ENCODE measurements around the gene RXFP4.

RXFP4 gene

DNA sequence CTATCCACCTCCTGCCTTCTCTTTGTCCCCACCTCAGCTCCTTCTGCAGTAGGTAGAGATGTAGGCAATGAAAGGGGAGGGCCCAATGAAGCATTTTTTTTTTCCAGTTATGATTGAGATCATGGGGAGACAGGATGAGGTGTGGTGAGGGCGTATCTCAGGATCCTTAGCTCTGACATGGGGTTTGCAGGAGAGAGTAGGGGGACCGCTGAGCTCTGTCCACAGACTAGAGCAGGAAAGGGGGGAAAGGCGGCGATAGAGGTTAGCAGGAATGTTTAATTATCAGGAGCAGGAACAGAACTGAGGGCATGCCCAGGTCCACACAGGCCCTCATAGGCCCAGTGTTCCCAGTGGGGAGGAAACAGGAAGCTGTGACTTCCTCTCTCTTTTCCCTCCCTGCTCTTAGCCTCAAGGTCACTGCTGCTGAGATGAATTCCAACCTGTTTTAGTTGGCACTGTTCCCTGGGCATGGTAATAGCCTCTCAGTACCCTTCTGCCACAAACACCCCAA, 901 bp upstream of the RXFP4 start:
- no peak for TF ChIP-seq CTCF (IDR thresholded peaks at IDR 0.05; ENCODE audit: low read depth, low read length)
- no peaks in the 10 kb centered on the region for H3K36me3 ChIP-seq
- peak; percentile 36 for DNase-seq
- H3K4me3 ChIP-seq (ENCODE audit: low read depth, low read length) = no peak overlapping the region
- H3K4me1 ChIP-seq = peaks cover 15% of the 10 kb centered on the region
- H3K9me3 ChIP-seq = no peaks in the 10 kb centered on the region
- no peaks in the 10 kb centered on the region for H3K27me3 ChIP-seq

DNA sequence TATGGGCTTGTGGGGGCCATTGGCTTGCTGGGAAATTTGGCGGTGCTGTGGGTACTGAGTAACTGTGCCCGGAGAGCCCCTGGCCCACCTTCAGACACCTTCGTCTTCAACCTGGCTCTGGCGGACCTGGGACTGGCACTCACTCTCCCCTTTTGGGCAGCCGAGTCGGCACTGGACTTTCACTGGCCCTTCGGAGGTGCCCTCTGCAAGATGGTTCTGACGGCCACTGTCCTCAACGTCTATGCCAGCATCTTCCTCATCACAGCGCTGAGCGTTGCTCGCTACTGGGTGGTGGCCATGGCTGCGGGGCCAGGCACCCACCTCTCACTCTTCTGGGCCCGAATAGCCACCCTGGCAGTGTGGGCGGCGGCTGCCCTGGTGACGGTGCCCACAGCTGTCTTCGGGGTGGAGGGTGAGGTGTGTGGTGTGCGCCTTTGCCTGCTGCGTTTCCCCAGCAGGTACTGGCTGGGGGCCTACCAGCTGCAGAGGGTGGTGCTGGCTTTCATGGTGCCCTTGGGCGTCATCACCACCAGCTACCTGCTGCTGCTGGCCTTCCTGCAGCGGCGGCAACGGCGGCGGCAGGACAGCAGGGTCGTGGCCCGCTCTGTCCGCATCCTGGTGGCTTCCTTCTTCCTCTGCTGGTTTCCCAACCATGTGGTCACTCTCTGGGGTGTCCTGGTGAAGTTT, 550 bp downstream of the RXFP4 start:
- DNase-seq = no peak
- Histone ChIP-seq H3K9me3 (no peaks in the 10 kb centered on the region), H3K27me3 (no peaks in the 10 kb centered on the region), H3K36me3 (no peaks in the 10 kb centered on the region), H3K4me1 (peaks cover 15% of the 10 kb centered on the region), H3K4me3 (ENCODE audit: low read depth, low read length) (no peak overlapping the region)
- TF ChIP-seq CTCF (IDR thresholded peaks at IDR 0.05; ENCODE audit: low read depth, low read length) = no peak

DNA sequence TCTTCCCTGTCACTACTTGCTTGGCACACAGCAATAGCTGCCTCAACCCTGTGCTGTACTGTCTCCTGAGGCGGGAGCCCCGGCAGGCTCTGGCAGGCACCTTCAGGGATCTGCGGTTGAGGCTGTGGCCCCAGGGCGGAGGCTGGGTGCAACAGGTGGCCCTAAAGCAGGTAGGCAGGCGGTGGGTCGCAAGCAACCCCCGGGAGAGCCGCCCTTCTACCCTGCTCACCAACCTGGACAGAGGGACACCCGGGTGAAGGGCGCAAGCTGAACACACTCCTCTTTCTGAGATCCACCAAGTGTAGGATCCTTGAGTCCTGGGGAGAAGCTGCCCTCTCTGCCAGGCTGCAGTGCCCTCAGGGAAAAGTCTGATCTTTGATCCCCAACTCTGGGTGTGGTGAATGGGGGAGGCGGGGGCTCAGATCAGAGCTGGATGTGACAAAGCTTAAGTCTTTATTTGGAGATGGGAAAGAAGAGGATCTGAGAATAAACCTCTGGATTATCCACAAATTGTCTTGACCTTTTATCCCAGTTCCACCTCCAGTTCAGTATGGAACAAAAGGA, 1.2 kb downstream of the RXFP4 start:
- Histone ChIP-seq H3K9me3 (no peaks in the 10 kb centered on the region), H3K27me3 (no peaks in the 10 kb centered on the region), H3K4me3 (ENCODE audit: low read depth, low read length) (no peak overlapping the region), H3K4me1 (peaks cover 15% of the 10 kb centered on the region), H3K36me3 (no peaks in the 10 kb centered on the region)
- TF ChIP-seq CTCF (IDR thresholded peaks at IDR 0.05; ENCODE audit: low read depth, low read length) = no peak
- DNase-seq = no peak

GRCh38 chr1:155944444-155944799, 3.0 kb downstream of the RXFP4 start:
- Histone ChIP-seq H3K27me3 (no peaks in the 10 kb centered on the region), H3K4me3 (ENCODE audit: low read depth, low read length) (no peak overlapping the region), H3K4me1 (peaks cover 15% of the 10 kb centered on the region), H3K9me3 (no peaks in the 10 kb centered on the region), H3K36me3 (no peaks in the 10 kb centered on the region)
- no peak for DNase-seq
- TF ChIP-seq CTCF (IDR thresholded peaks at IDR 0.05; ENCODE audit: low read depth, low read length) = no peak

GRCh38 chr1:155946633-155947219, 5.3 kb downstream of the RXFP4 start:
- TF ChIP-seq CTCF (IDR thresholded peaks at IDR 0.05; ENCODE audit: low read depth, low read length) = no peak
- Histone ChIP-seq H3K27me3 (no peaks in the 10 kb centered on the region), H3K36me3 (peaks cover 3% of the 10 kb centered on the region; the same call in 1 of the 2 replicates), H3K9me3 (no peaks in the 10 kb centered on the region), H3K4me3 (ENCODE audit: low read depth, low read length) (no peak overlapping the region), H3K4me1 (no peaks in the 10 kb centered on the region)
- DNase-seq = no peak

- no peaks in the 10 kb centered on the region for H3K4me1 ChIP-seq
- H3K36me3 ChIP-seq = peaks cover 3% of the 10 kb centered on the region; the same call in 1 of the 2 replicates
- TF ChIP-seq CTCF (IDR thresholded peaks at IDR 0.05; ENCODE audit: low read depth, low read length) = no peak
- H3K4me3 ChIP-seq (ENCODE audit: low read depth, low read length) = no peak overlapping the region
- no peak for DNase-seq
- no peaks in the 10 kb centered on the region for H3K9me3 ChIP-seq
- H3K27me3 ChIP-seq = no peaks in the 10 kb centered on the region
Measured at GRCh38 chr1:155947292-155947691, 5.9 kb downstream of the RXFP4 start.
